Upper lobe of left lung (tissue), 4 donors: ENCODE measurements around the gene MROH7.

ENCODE experiments used
- CTCF ChIP-seq, 6 experiments: fragments of 450-650 bp in 4 of 6; fragments of 200-600 bp in 2 of 6; sonication (generic) in 2 of 6; IDR thresholded peaks; one replicate each; pipeline ENCODE4 v1.5.1; 2016 to 2019; ENCODE audit warnings: antibody characterized with exemption in 6 of 6
- EP300 ChIP-seq, 4 donors: sonication (generic); formaldehyde crosslinking; IDR thresholded peaks; one replicate each; pipeline ENCODE4 v1.5.1; 2017; ENCODE audit warnings: antibody characterized with exemption in 4 of 4, control low read depth in 2 of 4
- POLR2A ChIP-seq, 4 donors: fragments of 450-650 bp; IDR thresholded peaks; one replicate each; pipeline ENCODE4 v1.5.1; 2016 to 2017; ENCODE audit warnings: antibody characterized with exemption in 4 of 4, mild to moderate bottlenecking in 2 of 4
- POLR2AphosphoS5 ChIP-seq, 2 donors: sonication (generic); formaldehyde crosslinking; IDR thresholded peaks; one replicate each; pipeline ENCODE4 v1.5.1; 2017; ENCODE audit warnings: antibody characterized with exemption in 2 of 2

DNA sequence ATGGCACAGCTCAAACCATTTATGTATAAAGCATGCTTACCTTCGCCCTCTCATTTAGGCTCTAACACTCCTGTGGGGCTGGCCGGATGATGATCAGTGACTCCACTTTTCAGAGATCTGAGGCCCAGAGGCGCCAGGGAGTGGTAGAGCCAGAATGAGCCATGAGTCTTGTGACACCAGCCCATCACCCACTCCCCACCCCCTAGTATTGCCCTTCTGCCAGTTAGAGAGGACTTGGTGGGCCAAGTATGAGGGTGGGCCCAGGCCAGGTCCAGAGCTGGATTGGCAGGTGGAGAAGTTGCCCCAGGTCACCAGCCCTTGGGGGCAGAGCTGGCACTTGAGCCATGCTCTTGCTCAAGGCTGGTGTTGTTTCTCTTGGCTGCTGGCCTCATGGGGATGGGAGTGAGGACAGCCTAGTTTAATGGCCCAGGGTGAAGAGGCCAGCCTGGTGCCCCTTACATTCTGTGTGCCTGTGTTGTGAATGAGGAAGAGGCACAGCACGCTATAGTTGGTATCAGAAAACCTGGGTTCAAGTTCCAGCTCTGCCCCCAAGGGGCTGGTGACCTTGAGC lies 43.8 kb downstream of the MROH7 start:
- TF ChIP-seq CTCF (IDR thresholded peaks at IDR 0.05) (no peak), POLR2A (IDR thresholded peaks at IDR 0.05) (no peak), POLR2AphosphoS5 (IDR thresholded peaks at IDR 0.05) (no peak), EP300 (IDR thresholded peaks at IDR 0.05) (no peak)
